Measurements from ENCODE around the gene RIN1.

- TF ChIP-seq CTCF (IDR thresholded peaks at IDR 0.05): no peak
- no peak for TF ChIP-seq POLR2A (IDR thresholded peaks at IDR 0.05)
Measured at GRCh38 chr11:66326261-66327111, 9.7 kb downstream of the RIN1 start.

Measured in heart left ventricle (tissue), 13 donors.